Activated B cell treated with CpG ODN at 0.5 μM for 24 hours (primary cell): Measurements from ENCODE around the gene GRIK3. TPM values are rescaled to one million over a fixed set of nuclear protein-coding genes. Genes with fewer than 3 reads are reported as not detected.

ENCODE experiments used
- ATAC-seq: fragments of 200-7000 bp; cut with Tn5 transposase; one replicate; pipeline ENCODE4 v1.10.0; 2021; ENCODE audit warnings: low read depth, mild to moderate bottlenecking, moderate library complexity
- CTCF ChIA-PET: fragments of 350-600 bp; sonication (Branson Sonifier 250); formaldehyde crosslinking; loops from one replicate; lab custom pipeline; 2021; ENCODE audit warnings: antibody characterized with exemption; lab: Charles Lee
- POLR2A ChIA-PET: fragments of 350-600 bp; sonication (Branson Sonifier 250); formaldehyde crosslinking; loops from one replicate; lab custom pipeline; 2021; ENCODE audit warnings: antibody characterized with exemption; lab: Charles Lee
- DNase-seq: peaks from one replicate; pipeline ENCODE4 v3.0.0; 2022
- H3K27ac Mint-ChIP-seq: one replicate; pipeline ENCODE4 v1.8.0; 2020; ENCODE audit warnings: mixed read lengths
- H3K27me3 Mint-ChIP-seq: one replicate; pipeline ENCODE4 v1.8.0; 2021; ENCODE audit warnings: mixed read lengths
- H3K36me3 Mint-ChIP-seq: one replicate; pipeline ENCODE4 v1.8.0; 2021; ENCODE audit warnings: low read depth, mixed read lengths
- H3K4me1 Mint-ChIP-seq: one replicate; pipeline ENCODE4 v1.8.0; 2021; ENCODE audit warnings: mixed read lengths
- H3K4me3 Mint-ChIP-seq: one replicate; pipeline ENCODE4 v1.8.0; 2020; ENCODE audit warnings: mild to moderate bottlenecking, mixed read lengths
- H3K9me3 Mint-ChIP-seq: one replicate; pipeline ENCODE4 v1.8.0; 2020; ENCODE audit warnings: mixed read lengths
- intact Hi-C: fragments of 100-400 bp; cut with micrococcal nuclease; formaldehyde crosslinking; loops from one replicate; pipeline ENCODE4 v1.15.1; 2024
- total RNA-seq: library from RNA; stranded (reverse); gene quantifications from 2 replicates; pipeline ENCODE4 v1.2.3, GENCODE V29; 2022
- TF ChIP-seq, protein P1 (sequence below): fragments of 200-600 bp; IDR thresholded peaks from one replicate; pipeline ENCODE4 v1.8.0; 2022; ENCODE audit warnings: antibody characterized with exemption, mild to moderate bottlenecking

Gene GRIK3
- total RNA-seq, 1 donor from 2014 or later: 0.35 TPM

- TF ChIP-seq, protein P1, sequence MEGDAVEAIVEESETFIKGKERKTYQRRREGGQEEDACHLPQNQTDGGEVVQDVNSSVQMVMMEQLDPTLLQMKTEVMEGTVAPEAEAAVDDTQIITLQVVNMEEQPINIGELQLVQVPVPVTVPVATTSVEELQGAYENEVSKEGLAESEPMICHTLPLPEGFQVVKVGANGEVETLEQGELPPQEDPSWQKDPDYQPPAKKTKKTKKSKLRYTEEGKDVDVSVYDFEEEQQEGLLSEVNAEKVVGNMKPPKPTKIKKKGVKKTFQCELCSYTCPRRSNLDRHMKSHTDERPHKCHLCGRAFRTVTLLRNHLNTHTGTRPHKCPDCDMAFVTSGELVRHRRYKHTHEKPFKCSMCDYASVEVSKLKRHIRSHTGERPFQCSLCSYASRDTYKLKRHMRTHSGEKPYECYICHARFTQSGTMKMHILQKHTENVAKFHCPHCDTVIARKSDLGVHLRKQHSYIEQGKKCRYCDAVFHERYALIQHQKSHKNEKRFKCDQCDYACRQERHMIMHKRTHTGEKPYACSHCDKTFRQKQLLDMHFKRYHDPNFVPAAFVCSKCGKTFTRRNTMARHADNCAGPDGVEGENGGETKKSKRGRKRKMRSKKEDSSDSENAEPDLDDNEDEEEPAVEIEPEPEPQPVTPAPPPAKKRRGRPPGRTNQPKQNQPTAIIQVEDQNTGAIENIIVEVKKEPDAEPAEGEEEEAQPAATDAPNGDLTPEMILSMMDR: no peak
- Mint-ChIP-seq H3K27me3 (peaks cover 10% of the 10 kb centered on the region), H3K4me3 (no peak overlapping the region), H3K4me1 (no peaks in the 10 kb centered on the region), H3K27ac (no peak overlapping the region), H3K36me3 (no peaks in the 10 kb centered on the region), H3K9me3 (no peaks in the 10 kb centered on the region)
- POLR2A ChIA-PET: no interaction called here
- intact Hi-C loops: no loop called here
- CTCF ChIA-PET: no interaction called here
- no peak for DNase-seq
- no peak for ATAC-seq
These were observed 17.0 kb upstream of the GRIK3 start for GRCh38 chr1:37051346-37051745.

DNA sequence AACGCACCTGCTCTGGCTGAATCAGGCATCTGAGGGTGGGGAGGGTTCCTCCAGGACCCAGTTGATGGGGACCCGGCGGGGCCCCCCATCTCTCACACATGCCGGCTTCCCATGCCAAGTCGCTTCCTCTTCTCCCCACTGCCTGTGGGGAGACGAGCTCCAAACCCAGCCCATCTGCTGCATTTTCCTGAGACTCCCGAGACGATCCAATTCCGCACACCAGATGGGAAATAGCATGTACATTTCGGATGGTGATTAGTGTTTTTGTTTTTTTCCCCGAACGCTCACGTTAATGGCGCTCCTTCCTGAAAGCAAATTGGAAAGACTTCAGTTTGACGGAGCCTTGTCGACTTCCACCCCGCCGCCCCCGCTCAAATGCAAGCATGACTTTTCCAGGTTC, 13.2 kb upstream of the GRIK3 start:
- ChIA-PET CTCF (no interaction called here), POLR2A (no interaction called here)
- TF ChIP-seq, protein P1: no peak
- intact Hi-C loops: no loop called here
- no peaks in the 10 kb centered on the region for H3K36me3 Mint-ChIP-seq
- ATAC-seq (no peak), DNase-seq (no peak)
- peaks cover 28% of the 10 kb centered on the region for H3K27me3 Mint-ChIP-seq
- H3K9me3 Mint-ChIP-seq: no peaks in the 10 kb centered on the region
- H3K4me1 Mint-ChIP-seq: no peaks in the 10 kb centered on the region
- H3K4me3 Mint-ChIP-seq: no peak overlapping the region
- no peak overlapping the region for H3K27ac Mint-ChIP-seq

- Mint-ChIP-seq H3K4me3 (no peak overlapping the region), H3K36me3 (no peaks in the 10 kb centered on the region), H3K4me1 (no peaks in the 10 kb centered on the region), H3K27me3 (peaks cover 60% of the 10 kb centered on the region), H3K27ac (no peak overlapping the region), H3K9me3 (no peaks in the 10 kb centered on the region)
- intact Hi-C loops: no loop called here
- TF ChIP-seq, protein P1: no peak
- ATAC-seq (no peak), DNase-seq (no peak)
- ChIA-PET CTCF (no interaction called here), POLR2A (no interaction called here)
These were observed 8.8 kb upstream of the GRIK3 start for GRCh38 chr1:37043101-37043500.

GRCh38 chr1:37042506-37042905, 8.2 kb upstream of the GRIK3 start:
- POLR2A ChIA-PET: no interaction called here
- Mint-ChIP-seq H3K4me3 (no peak overlapping the region), H3K36me3 (no peaks in the 10 kb centered on the region), H3K27me3 (peaks cover 57% of the 10 kb centered on the region), H3K4me1 (no peaks in the 10 kb centered on the region), H3K9me3 (no peaks in the 10 kb centered on the region), H3K27ac (no peak overlapping the region)
- CTCF ChIA-PET: no interaction called here
- TF ChIP-seq, protein P1: no peak
- ATAC-seq: no peak
- DNase-seq: no peak
- intact Hi-C loops: no loop called here

DNA sequence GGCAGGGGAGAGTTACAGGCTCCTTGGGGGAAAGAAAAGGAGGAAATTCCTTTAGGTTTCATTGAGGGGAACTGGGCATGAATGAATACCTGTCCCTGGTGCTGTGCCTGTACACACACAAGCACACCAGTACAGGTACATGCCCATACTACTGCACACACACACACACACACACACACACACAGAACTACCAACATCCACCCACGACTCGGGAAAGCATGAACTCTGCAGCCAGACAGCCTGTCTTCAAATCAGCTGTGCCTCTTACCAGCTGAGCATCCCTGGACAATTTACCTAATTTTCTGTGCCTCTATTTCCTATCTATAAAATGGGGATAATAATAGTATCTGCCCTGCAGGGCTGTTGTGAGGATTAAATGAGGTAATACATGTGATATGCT, 7.2 kb upstream of the GRIK3 start:
- peaks cover 57% of the 10 kb centered on the region for H3K27me3 Mint-ChIP-seq

More for the DNA sequence above, 7.2 kb upstream of the GRIK3 start:
- Mint-ChIP-seq H3K4me1 (peaks cover 6% of the 10 kb centered on the region), H3K36me3 (no peaks in the 10 kb centered on the region), H3K27ac (no peak overlapping the region), H3K4me3 (no peak overlapping the region), H3K9me3 (no peaks in the 10 kb centered on the region)
- DNase-seq (no peak), ATAC-seq (no peak)
- TF ChIP-seq, protein P1: no peak
- POLR2A ChIA-PET: no interaction called here
- CTCF ChIA-PET: no interaction called here
- intact Hi-C loops: no loop called here
